GM18861 (cell line): ENCODE results near the gene FAM186B.

ENCODE experiments used
- ATAC-seq: cut with Tn5 transposase; IDR thresholded peaks from one replicate; pipeline ENCODE4 v1.9.1; 2021; ENCODE audit not compliant: unreplicated experiment

Gene FAM186B

GRCh38 chr12:49539406-49540228, 65.8 kb downstream of the FAM186B start:
- ATAC-seq: no peak

DNA sequence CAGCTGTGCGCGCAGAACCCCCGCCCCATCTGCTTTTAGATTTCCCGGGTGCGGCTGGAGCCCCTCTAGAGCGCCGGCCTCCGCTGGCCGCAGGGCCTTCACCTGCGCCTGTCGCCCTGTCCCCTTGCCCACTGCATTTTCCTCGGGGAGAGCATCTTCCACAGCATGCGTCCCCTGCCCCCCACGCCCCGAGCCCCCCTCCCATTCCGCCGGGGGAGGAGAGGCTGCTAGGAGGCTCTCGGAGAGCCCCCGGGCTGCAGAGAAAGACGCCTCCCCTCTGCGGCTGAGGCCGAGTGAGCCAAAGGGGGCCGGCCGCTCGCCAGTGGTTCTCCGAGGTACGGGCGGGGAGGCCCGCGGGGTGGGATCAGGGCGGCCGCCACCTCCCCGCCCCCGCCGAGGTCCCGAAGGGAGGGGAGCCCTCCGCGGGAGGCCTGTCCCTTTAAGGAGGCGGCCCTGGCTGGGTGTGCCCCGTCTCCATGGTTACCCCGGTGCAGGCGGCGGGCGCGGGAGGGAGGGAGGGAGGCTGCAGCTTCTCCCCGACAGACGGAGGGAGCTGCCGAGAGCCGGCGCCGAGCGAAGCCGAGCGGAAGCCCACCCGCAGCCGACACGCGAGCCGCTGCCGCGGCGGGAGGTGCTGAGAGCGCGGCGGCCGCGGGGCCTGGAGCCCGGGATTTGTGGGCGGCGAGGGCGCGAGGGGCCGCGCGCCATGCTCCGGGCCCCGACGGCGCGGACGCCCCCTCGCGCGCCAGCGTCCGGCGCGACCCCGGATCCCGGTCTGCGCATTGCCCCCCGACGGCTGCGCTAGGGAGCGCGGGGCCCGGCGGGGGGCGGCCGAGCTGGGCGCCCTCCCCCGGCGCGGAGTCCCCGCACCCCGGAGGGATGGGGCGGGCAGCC, 66.7 kb downstream of the FAM186B start, which contains the start of gene KCNH3:
KCNH3 (plus strand) TSS at position 521 of the 894 bp plus-strand sequence. CDS start 387 bp downstream, outside the sequence.
- ATAC-seq: no peak

DNA sequence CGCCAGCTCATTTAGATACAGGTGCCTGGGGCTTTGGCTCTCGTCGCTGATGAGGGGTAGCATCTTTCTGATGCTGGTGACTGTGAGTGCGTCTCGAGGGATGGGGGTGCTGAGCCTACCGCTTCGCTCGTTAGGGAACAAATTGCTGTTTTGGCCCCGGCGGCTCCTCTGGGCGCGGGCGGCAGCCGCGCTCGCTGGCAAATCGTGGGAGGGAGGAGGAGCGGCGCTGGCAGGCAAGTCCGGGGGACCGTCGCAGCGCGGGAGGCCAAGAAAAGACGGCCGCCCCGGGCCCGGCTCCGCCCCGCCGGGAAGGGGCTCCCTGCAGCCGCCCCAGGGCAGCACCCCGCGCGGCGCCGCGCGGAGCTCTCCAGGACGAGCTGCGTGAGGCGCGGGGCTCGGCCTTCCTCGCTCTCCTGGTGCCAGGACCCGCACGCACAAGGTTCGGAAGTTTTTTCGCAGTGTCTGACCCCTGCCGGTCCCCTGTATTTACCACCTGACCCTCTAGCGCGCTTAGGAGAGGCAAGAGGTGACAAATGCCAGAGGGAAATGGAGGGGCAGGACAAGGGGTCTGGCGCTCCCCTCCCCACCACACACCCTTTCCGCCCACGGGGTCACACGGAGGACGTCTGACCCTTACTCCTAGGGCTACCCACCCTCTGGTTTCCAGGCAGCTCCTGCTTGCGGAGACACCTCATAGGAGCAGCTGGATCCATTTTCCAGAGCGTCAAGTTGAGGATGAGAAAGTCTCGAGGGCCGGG, 67.5 kb downstream of the FAM186B start:
- no peak for ATAC-seq
